GM06990 (cell line): Measurements from ENCODE around the gene NUP35.
"Not testable (repeated sequence)": the region's sequence is repeated elsewhere in the genome, so short reads cannot be mapped to it uniquely, and the experiment has no call there.

Experiments
- DNase-seq: peaks from one replicate; pipeline ENCODE4 v3.0.0-alpha.2; 2011; ENCODE audit not compliant: insufficient read length; ENCODE audit errors: extremely low read depth
- H3K27me3 ChIP-seq: replicated peaks from 2 replicates; pipeline ENCODE4 v1.6.0; 2011; ENCODE audit warnings: low read length; ENCODE audit not compliant: control insufficient read depth, insufficient read depth
- H3K36me3 ChIP-seq: 2 replicates; pipeline ENCODE4 v1.5.1; 2011; ENCODE audit warnings: low read length; ENCODE audit not compliant: control insufficient read depth, insufficient read depth
- H3K4me3 ChIP-seq: replicated peaks from 2 replicates; pipeline ENCODE4 v1.5.1; 2011; ENCODE audit warnings: low read depth, mild to moderate bottlenecking, control low read depth, low read length
- TF ChIP-seq, protein P1 (sequence below): IDR thresholded peaks from 2 replicates; pipeline ENCODE4 v1.5.1; 2011; ENCODE audit warnings: low read length, control low read depth, mild to moderate bottlenecking, inconsistent platforms; ENCODE audit not compliant: insufficient read depth, poor library complexity, severe bottlenecking

NUP35 gene

DNA sequence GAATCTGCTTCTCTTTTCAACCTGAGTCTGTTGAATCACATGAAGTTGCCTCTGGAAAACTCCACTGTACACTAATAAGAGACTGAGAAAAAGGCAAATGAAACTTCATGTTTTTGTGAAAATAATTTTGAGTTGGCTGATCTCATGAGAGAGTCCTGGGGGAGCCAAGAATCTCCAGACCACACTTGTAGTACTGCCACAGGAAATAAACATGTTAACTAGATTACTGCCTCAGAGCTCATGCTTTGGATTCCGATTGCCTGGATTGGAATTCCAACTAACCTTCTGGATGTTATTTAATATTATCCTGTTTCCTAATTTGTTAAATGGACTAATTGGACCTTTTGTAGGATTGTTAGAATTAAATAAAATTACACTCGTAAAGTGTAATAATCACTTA is 25.2 kb downstream of the NUP35 start:
- H3K4me3 ChIP-seq: no peak overlapping the region
- peaks cover 3% of the 10 kb centered on the region for H3K36me3 ChIP-seq
- TF ChIP-seq, protein P1, sequence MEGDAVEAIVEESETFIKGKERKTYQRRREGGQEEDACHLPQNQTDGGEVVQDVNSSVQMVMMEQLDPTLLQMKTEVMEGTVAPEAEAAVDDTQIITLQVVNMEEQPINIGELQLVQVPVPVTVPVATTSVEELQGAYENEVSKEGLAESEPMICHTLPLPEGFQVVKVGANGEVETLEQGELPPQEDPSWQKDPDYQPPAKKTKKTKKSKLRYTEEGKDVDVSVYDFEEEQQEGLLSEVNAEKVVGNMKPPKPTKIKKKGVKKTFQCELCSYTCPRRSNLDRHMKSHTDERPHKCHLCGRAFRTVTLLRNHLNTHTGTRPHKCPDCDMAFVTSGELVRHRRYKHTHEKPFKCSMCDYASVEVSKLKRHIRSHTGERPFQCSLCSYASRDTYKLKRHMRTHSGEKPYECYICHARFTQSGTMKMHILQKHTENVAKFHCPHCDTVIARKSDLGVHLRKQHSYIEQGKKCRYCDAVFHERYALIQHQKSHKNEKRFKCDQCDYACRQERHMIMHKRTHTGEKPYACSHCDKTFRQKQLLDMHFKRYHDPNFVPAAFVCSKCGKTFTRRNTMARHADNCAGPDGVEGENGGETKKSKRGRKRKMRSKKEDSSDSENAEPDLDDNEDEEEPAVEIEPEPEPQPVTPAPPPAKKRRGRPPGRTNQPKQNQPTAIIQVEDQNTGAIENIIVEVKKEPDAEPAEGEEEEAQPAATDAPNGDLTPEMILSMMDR: no peak
- DNase-seq: no peak
- H3K27me3 ChIP-seq: no peaks in the 10 kb centered on the region

DNA sequence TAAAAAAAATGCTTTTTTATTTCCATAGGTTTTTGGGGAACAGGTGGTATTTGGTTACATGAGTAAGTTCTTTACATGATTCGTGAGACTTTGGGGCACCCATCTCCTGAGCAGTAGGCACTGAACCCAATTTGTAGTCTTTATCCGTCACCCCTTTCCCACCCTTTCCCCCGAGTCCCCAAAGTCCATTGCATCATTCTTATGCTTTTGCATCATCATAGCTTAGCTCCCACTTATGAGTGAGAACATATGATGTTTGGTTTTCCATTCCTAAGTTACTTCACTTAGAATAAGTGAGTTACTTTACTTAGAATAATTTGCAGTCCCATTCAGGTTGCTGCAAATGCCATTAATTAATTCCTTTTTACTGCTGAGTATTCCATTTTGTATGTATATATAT is 28.0 kb downstream of the NUP35 start:
- DNase-seq, H3K27me3 ChIP-seq, H3K4me3 ChIP-seq, H3K36me3 ChIP-seq: not testable (repeated sequence)

DNA sequence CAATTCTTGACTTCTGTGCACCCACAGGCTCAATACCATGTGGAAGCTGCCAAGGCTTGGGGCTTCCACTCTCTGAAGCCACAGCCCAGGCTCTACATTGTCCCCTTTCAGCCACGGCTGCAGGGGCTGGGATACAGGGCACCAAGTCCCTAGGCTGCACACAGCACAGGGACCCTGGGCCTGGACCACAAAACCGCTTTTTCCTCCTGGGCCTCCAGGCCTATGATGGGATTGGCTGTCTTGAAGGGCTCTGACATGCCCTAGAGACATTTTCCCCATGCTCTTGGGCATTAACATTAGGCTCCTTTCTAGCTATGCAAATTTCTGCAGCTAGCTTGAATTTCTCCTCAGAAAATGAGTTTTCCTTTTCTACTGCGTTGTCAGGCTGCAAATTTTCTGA is 29.7 kb downstream of the NUP35 start:
- H3K4me3 ChIP-seq: no peak overlapping the region
- H3K27me3 ChIP-seq: no peaks in the 10 kb centered on the region
- TF ChIP-seq, protein P1: no peak
- no peak for DNase-seq
- peaks cover 3% of the 10 kb centered on the region for H3K36me3 ChIP-seq

DNA sequence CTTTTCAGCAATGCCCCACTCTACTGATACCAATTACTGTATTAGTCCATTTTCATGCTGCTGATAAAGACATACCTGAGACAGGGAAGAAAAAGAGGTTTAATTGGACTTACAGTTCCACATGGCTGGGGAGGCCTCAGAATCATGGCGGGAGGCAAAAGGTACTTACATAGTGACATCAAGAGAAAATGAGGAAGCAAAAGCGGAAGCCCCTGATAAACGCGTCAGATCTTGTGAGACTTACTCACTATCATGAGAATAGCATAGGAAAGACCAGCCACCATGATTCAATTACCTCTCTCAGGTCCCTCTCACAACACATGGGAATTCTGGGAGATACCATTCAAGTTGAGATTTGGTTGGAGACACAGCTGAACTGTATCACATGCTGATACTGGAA is 30.5 kb downstream of the NUP35 start:
- not testable (repeated sequence) for H3K27me3 ChIP-seq, H3K4me3 ChIP-seq, H3K36me3 ChIP-seq, DNase-seq

DNA sequence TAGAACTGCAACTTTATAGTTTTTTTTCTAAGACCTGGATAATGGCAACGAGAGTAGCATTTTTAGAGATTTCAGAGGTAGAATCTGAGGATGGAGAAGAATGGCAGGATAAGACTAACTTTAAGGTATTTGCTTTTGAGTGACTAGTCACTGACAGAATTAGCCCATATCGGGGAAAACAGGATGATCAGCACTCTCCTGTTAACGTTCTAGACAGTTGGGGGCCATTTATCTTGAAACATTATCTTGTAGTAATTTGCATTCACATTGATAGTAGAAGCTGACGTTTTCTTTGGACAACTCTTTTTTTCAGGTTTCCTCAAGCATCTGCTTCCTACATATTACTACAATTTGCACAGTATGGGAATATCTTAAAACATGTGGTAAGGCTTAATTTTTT is 32.9 kb downstream of the NUP35 start:
- DNase-seq: no peak
- TF ChIP-seq, protein P1: no peak
- peaks cover 3% of the 10 kb centered on the region for H3K36me3 ChIP-seq
- no peak overlapping the region for H3K4me3 ChIP-seq
- H3K27me3 ChIP-seq: no peaks in the 10 kb centered on the region

DNA sequence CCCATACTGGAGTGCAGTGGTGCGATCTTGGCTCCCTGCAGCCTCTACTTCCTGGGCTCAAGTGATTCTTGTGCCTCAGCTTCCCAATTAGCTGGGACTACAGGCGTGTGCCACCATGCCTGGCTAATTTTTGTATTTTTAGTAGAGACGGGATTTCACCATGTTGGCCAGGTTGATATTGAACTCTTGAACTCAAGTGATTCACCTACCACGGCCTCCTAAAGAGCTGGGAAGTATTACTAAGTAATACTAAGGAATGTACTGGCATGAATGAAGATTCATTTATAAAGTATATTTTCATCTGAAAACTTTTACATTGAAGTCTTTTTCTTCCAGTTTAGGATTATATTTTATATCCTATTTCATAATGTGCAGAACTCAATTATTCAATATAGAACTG is 38.1 kb downstream of the NUP35 start:
- no peaks in the 10 kb centered on the region for H3K27me3 ChIP-seq
- H3K36me3 ChIP-seq: no peaks in the 10 kb centered on the region; the same call in 1 of the 2 replicates
- DNase-seq: no peak
- H3K4me3 ChIP-seq: no peak overlapping the region
- TF ChIP-seq, protein P1: no peak
